Measurements from ENCODE around the gene NPAP1.

The NPAP1 gene

GRCh38 chr15:24718289-24719082 lies 42.9 kb downstream of the NPAP1 start:
- no peak for TF ChIP-seq GATA2 (IDR thresholded peaks at IDR 0.05; ENCODE audit: low read depth, low read length)
- no peak for TF ChIP-seq GATA3 (IDR thresholded peaks at IDR 0.05; ENCODE audit: low read depth, low read length)

- TF ChIP-seq GATA2 (IDR thresholded peaks at IDR 0.05; ENCODE audit: low read depth, low read length) (no peak), GATA3 (IDR thresholded peaks at IDR 0.05; ENCODE audit: low read depth, low read length) (no peak)
These were observed 54.2 kb downstream of the NPAP1 start for GRCh38 chr15:24729760-24730159.

Measured in SH-SY5Y (cell line).